Ishikawa (cell line): Measurements from ENCODE around the gene DAZAP2.

Experiments used
- CREB1 ChIP-seq: IDR thresholded peaks from 2 replicates; pipeline ENCODE4 v1.6.1; 2012; ENCODE audit warnings: low read depth
- EGR1 ChIP-seq: IDR thresholded peaks from 2 replicates; pipeline ENCODE4 v1.6.1; 2012
- FOXM1 ChIP-seq: IDR thresholded peaks from 2 replicates; pipeline ENCODE4 v1.6.1; 2012; ENCODE audit warnings: low read depth, borderline replicate concordance
- RAD21 ChIP-seq: IDR thresholded peaks from 2 replicates; pipeline ENCODE4 v1.6.1; 2012; ENCODE audit warnings: low read depth
- REST ChIP-seq: IDR thresholded peaks from 2 replicates; pipeline ENCODE4 v1.6.1; 2012; ENCODE audit warnings: low read depth, mild to moderate bottlenecking
- TEAD4 ChIP-seq: IDR thresholded peaks from 2 replicates; pipeline ENCODE4 v1.6.1; 2012
- YY1 ChIP-seq: IDR thresholded peaks from 2 replicates; pipeline ENCODE4 v1.6.1; 2012; ENCODE audit warnings: low read depth

- TF ChIP-seq TEAD4 (no peak), CREB1 (no peak), EGR1 (no peak), YY1 (no peak), REST (no peak), RAD21 (no peak), FOXM1 (no peak)
Measured at GRCh38 chr12:51234530-51234929, 4.1 kb upstream of the DAZAP2 start.
